ENCODE results near the gene MUTYH.

The MUTYH gene

GRCh38 chr1:45328680-45329079, 11.6 kb downstream of the MUTYH start:
- H3K4me3 ChIP-seq (ENCODE audit: low read depth, low read length), result no peak overlapping the region
- no peak for TF ChIP-seq CTCF (IDR thresholded peaks at IDR 0.05; ENCODE audit: low read depth, low read length)

- no peak overlapping the region for H3K4me3 ChIP-seq (ENCODE audit: low read depth, low read length)
- TF ChIP-seq CTCF (IDR thresholded peaks at IDR 0.05; ENCODE audit: low read depth, low read length), result no peak
These were observed 12.4 kb downstream of the MUTYH start for GRCh38 chr1:45327644-45328515.

GRCh38 chr1:45326627-45327623, 13.3 kb downstream of the MUTYH start, which contains the start of gene HPDL:
Gene HPDL, plus strand, starts transcription at chr1:45326895. Its CDS starts 254 bp downstream, at chr1:45327149.
- peak within 1 kb of the TSS; percentile 58 for H3K4me3 ChIP-seq (ENCODE audit: low read depth, low read length)
- no peak for TF ChIP-seq CTCF (IDR thresholded peaks at IDR 0.05; ENCODE audit: low read depth, low read length)

GRCh38 chr1:45325851-45326506, 14.3 kb downstream of the MUTYH start:
- peak overlapping the region; percentile 58 for H3K4me3 ChIP-seq (ENCODE audit: low read depth, low read length)
- no peak for TF ChIP-seq CTCF (IDR thresholded peaks at IDR 0.05; ENCODE audit: low read depth, low read length)

DNA sequence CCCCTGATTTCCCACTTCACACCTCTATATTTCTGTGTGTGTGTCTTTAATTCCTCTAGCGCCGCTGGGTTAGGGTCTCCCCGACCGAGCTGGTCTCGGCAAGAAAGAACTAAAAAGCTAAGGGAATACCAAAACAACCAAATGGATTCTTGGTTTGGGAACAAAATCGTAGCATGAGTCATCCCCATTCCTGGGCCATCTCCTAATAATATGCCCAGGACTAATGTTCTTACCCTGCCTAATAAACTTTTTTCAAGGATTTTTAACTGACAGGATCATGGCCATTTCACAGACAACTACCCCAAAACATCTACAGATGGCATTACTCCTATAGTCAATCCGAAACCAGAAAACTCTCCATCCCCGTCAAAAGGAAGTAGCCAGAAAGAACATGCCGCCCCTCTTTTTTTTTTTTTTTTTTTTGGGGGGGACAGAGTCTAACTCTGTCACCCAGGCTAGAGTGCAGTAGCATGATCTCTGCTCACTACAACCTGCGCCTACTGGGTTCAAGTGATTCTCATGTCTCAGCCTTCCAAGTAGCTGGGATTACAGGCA, 17.7 kb downstream of the MUTYH start:
- no peak overlapping the region for H3K4me3 ChIP-seq (ENCODE audit: low read depth, low read length)
- no peak for TF ChIP-seq CTCF (IDR thresholded peaks at IDR 0.05; ENCODE audit: low read depth, low read length)

DNA sequence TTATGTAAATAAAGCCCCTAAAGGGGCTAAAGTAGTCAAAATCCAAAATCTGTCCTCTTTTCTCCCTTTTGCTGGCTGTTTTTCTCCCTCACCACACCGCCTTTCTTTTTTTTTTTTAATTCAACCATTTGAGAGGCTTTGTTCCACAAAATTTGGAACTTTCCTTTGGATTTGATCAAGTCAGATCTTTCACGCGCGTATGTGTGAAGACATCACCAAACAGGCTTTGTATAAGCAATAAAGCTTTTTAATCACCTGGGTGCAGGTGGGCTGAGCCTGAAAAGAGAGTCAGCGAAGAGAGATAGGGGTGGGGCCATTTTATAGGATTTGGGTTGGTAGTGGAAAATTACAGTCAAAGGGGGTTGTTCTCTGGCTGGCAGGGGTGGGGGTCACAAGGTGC, 18.8 kb downstream of the MUTYH start:
- no peak for TF ChIP-seq CTCF (IDR thresholded peaks at IDR 0.05; ENCODE audit: low read depth, low read length)
- no peak overlapping the region for H3K4me3 ChIP-seq (ENCODE audit: low read depth, low read length)
